COLO668 (cell line): Measurements from ENCODE around the gene CCDC144A.
"Not testable (repeated sequence)": the region's sequence is repeated elsewhere in the genome, so short reads cannot be mapped to it uniquely, and the experiment has no call there.

Experiments used
- DNase-seq: peaks from one replicate; lab custom pipeline; 2025; ENCODE audit not compliant: unreplicated experiment; lab: John Stamatoyannopoulos, UW

CCDC144A gene

DNA sequence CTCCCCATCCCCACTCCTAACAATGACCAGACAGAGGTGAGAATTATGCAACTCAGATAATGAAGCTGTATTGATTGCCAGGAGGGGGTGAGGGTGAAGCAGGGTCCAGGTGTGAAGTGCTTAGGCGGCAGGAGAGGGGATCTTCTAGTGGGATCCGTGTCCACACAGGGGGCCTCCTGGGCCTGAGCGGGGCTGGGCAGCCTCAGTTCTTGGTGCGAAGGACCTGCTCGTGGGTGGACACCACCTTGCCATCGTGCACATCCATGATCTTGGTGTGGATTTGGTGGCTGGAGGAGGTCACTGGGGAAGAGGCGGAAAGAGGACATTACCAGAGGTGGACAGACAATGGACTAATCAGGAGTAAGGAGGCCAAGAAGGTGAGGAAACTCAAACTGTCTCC lies 127.9 kb downstream of the CCDC144A start:
- DNase-seq: not testable (repeated sequence)

DNA sequence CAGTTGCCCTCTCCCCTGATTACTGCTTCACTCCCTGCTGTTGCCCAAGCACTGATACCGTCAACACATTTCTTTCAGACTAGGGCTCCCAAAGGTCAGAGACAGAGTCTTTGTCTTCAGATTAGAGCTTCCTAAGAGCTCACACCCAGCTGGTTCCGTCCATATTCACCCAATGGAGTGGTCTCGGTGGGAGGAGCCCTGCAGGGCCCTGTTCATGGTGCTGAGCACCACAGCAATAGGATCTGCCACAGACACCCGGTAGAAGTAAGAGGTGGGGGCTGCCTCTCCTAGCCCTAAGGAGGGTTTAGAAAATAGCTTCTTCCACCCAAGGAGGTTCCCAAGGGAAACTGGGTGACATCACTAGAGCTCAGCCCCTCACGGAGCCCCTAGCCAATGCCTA lies 128.3 kb downstream of the CCDC144A start:
- DNase-seq: no peak

DNA sequence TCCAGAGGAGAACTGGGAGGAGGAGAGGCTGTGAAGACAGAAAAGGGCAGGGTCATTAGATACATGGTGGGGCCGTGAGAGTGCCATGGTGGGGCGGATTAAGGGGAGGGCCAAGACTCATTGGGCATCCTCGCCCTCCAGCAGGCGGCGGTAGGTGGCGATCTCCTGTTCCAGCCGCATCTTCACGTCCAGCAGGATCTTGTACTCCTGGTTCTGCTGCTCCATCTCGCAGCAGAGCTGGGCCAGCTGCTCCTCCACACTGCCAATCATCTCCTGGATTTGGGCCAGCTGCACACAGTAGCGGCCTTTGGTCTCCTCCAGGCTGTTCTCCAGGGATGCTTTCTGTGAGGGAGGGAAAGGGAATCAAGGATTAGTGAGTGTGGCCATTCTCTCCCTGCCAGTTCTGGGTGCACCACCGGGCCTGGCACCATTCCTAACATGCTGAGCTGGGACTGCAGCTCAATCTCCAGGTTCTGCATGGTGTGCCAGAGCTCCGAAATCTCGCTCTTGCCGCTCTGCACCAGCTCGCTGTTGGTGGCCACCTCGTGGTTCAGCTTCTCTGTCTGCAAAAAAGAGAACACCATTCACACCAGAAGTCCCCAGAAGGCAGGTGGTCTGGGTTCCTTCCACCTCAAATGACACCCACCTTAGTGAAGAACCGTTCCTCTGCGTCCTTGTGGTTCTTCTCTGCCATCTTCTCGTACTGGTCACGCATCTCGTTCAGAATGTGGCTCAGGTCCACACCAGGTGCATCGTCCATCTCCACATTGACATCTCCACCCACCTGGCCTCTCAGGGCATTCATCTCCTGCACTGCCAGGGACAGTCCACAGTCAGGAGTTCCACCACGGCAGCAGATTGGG lies 129.0 kb downstream of the CCDC144A start:
- DNase-seq: no peak

GRCh38 chr17:16820161-16820877 lies 130.3 kb downstream of the CCDC144A start:
- DNase-seq: no peak

GRCh38 chr17:16820979-16821543 lies 131.0 kb downstream of the CCDC144A start:
- DNase-seq: no peak

DNA sequence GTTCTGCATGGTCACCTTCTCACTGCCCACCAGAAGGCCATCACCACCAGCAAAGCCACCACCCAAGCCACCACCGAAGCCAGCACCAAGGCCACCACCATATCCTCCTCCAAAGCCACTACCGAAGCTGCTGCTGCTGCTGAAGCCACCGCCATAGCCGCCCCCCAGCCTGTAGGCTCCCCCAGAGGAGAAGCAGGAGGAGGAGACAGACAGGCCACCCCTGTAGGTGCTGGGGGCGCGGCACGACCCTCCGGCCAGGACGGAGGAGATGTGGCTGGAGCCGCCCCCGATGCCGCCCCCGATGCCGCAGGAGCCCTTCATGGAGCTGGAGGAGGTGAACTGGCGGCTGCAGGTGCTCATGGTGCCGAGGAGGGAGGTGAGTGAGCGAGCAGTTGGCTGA lies 132.1 kb downstream of the CCDC144A start:
- not testable (repeated sequence) for DNase-seq

DNA sequence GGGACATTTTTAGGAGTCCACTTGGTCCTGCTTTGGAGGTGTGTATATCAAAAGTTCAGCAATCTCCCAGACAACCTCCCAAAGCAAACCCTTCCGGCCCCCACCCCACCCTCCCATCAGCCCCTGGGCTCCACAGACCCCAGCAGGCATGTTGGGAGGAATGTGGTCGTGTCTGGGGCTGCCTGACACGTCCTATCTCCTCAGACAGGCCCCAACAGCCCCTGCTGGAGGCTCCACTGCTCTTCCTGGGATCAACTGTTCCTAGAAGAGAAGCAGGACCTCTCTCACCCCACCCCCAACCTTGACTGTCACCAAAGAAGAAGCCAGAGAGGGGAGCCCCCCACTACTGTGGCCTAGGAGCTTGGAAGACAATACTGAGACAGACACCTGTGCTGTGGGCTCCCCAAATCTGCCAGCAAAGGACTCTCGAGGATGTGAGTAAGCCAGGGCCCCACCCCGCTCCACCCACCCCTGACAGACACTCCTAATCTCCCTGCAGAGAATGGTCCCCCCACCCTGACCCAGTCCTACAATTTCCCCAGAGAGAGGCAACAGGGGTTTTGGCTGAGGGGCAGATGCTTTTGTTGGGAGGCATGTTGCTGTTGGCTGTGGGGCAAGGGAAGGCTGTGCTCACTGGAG lies 133.8 kb downstream of the CCDC144A start:
- not testable (repeated sequence) for DNase-seq
